ENCODE measurements around the gene VAV1.

- TF ChIP-seq EZH2 (IDR thresholded peaks at IDR 0.05; ENCODE audit: low read depth, low read length, severe bottlenecking) (no peak), CTCF (IDR thresholded peaks at IDR 0.05; ENCODE audit: control extremely low read depth in 1 of 3, insufficient read depth in 1 of 3, low read depth in 1 of 3, low read length in 3 of 3) (no peak), TAF1 (IDR thresholded peaks at IDR 0.05; ENCODE audit: low read depth, low read length) (no peak), TCF12 (IDR thresholded peaks at IDR 0.05; ENCODE audit: low read depth, low read length) (no peak)
These were observed 22.4 kb downstream of the VAV1 start for GRCh38 chr19:6794686-6795431.

Data from H1 (cell line).